HG03520 (cell line): ENCODE measurements around the gene EDAR.

ENCODE experiments used
- ATAC-seq: cut with Tn5 transposase; IDR thresholded peaks from one replicate; pipeline ENCODE4 v1.9.1; 2021; ENCODE audit warnings: mild to moderate bottlenecking, moderate library complexity; ENCODE audit not compliant: unreplicated experiment

The EDAR gene

DNA sequence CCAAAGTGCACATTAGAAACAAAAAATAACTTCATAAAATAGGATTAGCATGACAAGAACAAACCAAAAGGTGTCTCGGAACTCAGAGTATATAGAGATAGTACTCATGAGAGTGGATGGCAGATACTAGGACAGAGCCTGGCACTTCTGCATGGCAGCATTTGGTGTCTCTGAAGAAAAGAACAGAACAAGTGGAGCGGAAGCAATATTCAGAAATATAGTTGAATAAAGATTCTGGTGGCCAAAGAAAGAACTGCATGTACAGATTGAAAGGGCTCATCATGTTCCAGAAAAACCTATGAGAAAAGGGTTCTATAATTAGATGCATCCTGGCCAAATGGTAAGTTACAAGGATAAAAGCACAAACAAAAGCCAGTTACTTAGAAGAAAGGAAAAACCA, 111.5 kb downstream of the EDAR start:
- no peak for ATAC-seq

DNA sequence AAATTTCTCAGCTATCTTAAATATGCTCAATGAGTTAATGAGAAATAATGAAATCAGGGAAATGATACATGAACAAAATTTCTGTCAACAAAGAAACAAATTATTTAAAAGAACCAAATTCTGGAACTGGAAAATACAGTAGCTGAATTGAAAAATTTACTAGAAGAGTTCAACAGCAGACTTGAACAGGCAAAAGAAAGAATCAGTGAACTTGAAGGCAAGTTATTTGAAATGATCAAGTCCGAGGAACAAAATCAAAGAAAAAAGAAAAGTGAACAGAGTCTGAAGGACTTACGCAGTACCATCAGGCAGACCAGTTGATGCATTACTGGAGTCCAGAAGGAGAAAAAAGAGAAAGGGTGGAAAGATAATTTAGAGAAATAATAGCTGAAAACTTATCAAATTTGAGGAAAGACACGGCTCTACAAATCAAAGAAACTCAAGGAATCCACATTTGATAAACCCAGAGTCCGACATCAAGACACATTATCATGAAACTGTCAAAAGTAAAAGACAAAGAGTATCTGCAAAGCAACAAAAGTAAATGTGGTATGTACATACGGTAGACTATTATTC, 118.9 kb downstream of the EDAR start:
- ATAC-seq, result no peak

DNA sequence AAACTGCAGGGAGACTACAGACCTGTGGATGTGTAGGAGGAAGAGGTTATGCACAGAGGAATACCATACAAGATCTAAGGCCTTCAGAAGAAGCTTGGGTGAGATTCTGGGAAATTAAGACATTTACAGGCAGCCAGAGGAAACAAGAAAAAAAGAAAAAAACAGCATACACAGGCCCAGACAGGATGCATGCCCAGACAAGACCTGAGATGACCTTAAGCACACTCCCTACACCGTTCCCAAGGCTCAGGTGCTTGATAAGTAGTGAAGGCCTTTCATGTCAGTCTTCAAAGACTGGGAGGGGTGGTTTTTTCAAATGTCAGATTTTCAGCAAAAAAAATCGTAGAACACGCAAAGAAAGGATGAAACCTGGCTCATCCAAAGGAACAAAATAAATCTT, 119.5 kb downstream of the EDAR start:
- ATAC-seq, result no peak

DNA sequence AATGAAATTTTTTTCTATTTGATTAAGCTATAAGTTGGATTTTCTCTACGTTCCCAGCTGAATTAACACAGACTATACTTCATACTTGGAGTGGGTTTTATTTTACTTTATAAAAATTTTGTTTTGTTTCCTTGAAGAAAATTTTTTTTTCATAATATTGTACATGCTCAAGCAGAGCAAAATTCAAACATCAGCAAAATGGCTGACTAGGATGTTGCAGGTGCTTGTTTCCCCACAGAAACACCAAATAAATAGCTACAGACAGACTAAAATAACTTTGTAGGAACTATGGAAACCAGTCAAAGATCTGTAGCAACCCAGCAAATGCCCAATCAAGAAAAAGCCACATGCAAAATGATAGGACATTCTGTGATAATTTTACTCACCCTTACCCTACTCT, 120.1 kb downstream of the EDAR start:
- ATAC-seq, result no peak

DNA sequence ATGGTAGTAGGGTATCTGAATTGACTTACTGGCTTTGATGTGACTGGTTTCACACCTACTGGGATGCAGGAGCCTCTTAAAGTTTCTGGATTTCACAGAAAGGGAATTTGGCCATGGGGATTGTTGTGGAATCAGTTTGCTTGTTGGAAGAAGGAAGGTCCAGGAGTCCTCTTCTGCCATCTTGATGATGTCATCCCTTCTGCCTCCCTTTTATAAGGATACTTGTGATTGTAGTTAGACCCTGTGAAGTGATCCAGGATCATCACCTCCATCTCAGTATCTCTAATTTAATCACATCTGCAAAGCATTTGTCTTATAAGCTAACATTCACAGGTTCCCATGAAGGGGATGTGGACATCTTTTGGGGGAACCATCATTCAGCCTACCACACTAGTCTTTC, 123.0 kb downstream of the EDAR start:
- ATAC-seq, result no peak

DNA sequence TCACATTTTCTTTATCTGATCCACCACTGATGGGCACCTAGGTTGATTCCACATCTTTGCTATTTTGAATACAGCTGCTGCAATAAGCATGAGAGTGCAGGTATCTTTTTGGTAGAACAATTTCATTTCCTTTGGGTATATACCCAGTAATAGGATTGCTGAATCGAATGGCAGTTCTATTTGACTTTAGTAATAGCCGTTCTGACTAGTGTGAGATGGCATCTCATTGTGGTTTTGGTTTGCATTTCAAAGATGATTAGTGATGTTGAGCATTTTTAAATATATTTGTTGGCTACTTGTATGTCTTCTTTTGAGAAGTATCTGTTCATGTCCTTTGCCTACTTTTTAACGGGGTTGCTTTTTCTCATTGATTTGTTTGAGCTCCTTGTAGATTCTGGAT, 130.1 kb downstream of the EDAR start:
- no peak for ATAC-seq

DNA sequence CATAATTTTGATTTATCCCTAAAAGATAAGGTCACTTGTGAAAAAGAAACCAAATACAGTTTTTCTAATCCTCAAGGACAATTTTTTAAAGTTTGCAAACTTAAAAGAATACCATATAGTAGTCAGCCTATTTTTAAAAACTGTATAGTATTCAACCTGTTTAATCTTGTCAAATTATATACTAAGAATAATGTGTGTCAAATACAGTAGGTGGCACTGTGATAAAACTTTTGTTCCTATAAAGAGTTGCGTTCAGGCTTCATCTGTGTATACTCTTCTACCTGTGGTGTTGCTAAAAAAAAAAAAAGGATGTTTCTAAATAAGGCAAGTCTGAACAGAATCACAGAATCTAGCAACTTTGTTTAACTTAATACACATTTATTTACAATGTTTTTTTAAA, 133.8 kb downstream of the EDAR start:
- ATAC-seq, result no peak

DNA sequence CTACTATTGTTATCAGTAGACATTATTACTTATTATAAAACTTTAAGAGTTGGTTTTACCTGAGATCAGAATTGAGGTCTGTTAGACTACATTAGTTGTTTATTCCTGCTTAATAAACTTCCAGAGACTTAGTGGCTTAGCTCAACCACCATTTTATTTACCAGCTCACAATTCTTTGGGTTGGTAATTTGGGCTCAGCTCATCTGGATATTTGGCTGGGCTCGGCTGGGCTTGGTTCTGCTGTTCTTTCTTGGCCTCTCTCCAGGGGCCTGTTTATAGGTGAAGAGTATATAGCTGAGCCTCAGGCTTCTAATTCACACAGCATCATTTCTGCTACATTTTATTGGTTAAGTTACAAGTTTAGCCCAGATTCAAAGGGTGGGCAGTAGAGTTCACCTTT, 134.5 kb downstream of the EDAR start:
- no peak for ATAC-seq

DNA sequence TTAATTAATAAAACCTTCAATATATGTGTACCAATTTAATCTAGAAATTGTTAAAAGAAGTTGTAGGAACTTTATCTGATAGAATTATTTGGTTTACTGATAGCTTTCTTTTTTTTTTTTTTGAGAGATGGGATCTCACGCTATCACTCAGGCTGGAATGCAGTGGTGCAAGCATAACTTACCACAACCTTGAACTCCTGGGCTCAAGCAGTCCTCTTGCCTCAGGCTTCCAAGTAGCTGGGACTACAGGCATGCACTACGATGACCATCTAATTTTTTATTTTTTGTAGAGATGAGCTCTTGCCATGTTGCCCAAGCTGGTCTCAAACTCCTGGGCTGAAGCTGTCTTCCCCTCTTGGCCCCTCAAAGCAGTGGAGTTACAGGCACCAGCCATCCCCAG, 135.6 kb downstream of the EDAR start:
- no peak for ATAC-seq

DNA sequence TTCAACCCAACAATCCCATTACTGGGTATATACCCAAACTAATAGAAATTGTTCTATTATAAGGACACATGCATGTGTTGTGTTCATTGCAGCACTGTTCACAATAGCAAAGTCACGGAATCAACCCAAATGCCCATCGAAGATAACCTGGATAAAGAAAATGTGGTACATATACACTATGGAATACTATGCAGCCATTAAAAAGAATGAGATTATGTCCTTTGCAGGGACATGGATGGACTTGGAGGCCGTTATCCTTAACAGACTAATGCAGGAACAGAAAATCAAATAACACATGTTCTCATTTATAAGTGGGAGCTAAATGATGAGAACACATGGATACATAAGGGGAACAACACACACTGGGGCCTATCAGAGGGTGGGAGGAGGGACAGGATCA, 136.6 kb downstream of the EDAR start:
- ATAC-seq, result no peak

DNA sequence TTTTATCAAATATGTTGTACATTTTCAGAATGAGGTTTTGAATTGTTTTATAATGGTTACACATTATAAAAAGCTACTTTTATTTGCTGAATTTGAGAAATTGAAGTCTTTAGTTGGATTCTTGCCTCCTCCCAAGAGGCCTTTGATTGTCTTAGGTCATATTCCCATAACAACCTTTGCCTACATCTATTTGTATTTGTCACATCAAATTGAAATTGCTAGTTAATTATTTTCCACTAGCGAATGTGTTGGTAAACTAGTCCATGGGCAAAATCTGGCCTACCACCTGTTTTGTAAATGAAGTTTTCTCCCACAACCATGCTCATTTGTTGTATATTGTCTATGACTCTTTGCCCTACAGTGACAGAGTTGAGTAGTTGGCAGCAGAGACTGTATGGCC, 142.0 kb downstream of the EDAR start:
- ATAC-seq, result no peak

DNA sequence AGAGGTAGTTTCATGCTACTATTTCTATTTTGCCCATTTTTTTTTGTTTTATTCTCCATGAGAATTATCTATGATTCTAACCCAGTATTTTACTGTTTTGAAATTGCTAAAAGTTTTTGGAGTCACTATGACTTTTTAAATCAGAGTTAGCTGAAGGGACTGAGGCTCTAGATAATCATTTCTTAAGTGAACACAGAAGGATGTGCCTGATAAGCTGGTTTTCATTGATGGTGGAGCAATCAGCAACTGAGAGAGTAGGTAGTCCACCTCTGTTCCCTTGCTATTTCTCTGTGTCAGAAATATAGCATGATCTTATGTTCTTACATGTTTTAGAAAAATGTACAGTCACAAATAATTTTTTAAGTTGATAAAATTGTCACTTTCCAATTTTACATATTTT, 143.1 kb downstream of the EDAR start:
- ATAC-seq, result no peak
